ENCODE measurements around the gene TMED3. TPM values are rescaled to one million over a fixed set of nuclear protein-coding genes. Genes with fewer than 3 reads are reported as not detected.

TMED3 gene
- total RNA-seq (2014; rRNA removed) (164 and 178 TPM in 2 replicates), Bru-seq, nascent RNA (percentile 59 among the genes with signal in this experiment), BruChase-seq, experiment 1, labeled RNA remaining after a 6-hour chase (percentile 63 among the genes with signal in this experiment), BruChase-seq, experiment 2, labeled RNA remaining after a 2-hour chase (percentile 69 among the genes with signal in this experiment)
- long read RNA-seq, transcript TMED3-201 (3 exons, 1,475 nt), result major isoform, 160 of 186 reads
- long read RNA-seq, transcript TMED3-204 (4 exons, 1,483 nt), result minor isoform, 5 of 186 reads
- long read RNA-seq, partial matches to known transcripts, result 13 of 186 reads
- long read RNA-seq, other reads (novel, unspliced or antisense), result 8 of 186 reads

- H3K4me2 ChIP-seq (ENCODE audit: low read length), result peak within 1 kb of the TSS; percentile 98
- BruUV-seq (replicated peaks), result TSS peak; percentile 29
Observed at GRCh38 chr15:79310985-79311900, at the start of gene TMED3. TSS of gene TMED3 (plus strand) at chr15:79311112. CDS start at chr15:79311250, 138 bp downstream.

GRCh38 chr15:79261836-79262235 lies 49.1 kb upstream of the TMED3 start:
- no peaks in the 10 kb centered on the region for H3K9me3 ChIP-seq (ENCODE audit: low read length)
- H3K27me3 ChIP-seq (ENCODE audit: low read length), result peaks cover 37% of the 10 kb centered on the region
- CTCF ChIA-PET, result no interaction called here
- no peaks in the 10 kb centered on the region for H3K9me2 ChIP-seq (replicated peaks; ENCODE audit: low read length)
- TF ChIP-seq EZH2phosphoT487 (IDR thresholded peaks at IDR 0.05; ENCODE audit: borderline replicate concordance, low read length), result no peak
- TF ChIP-seq EZH2 (IDR thresholded peaks at IDR 0.05; ENCODE audit: low read length, unreplicated experiment), result no peak
- TF ChIP-seq, protein P1, sequence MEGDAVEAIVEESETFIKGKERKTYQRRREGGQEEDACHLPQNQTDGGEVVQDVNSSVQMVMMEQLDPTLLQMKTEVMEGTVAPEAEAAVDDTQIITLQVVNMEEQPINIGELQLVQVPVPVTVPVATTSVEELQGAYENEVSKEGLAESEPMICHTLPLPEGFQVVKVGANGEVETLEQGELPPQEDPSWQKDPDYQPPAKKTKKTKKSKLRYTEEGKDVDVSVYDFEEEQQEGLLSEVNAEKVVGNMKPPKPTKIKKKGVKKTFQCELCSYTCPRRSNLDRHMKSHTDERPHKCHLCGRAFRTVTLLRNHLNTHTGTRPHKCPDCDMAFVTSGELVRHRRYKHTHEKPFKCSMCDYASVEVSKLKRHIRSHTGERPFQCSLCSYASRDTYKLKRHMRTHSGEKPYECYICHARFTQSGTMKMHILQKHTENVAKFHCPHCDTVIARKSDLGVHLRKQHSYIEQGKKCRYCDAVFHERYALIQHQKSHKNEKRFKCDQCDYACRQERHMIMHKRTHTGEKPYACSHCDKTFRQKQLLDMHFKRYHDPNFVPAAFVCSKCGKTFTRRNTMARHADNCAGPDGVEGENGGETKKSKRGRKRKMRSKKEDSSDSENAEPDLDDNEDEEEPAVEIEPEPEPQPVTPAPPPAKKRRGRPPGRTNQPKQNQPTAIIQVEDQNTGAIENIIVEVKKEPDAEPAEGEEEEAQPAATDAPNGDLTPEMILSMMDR (conservative IDR thresholded peaks at IDR 0.05; ENCODE audit: low read depth, low read length), result no peak
- no peak overlapping the region for H3K27ac ChIP-seq (ENCODE audit: low read length)
- H3K4me1 ChIP-seq (ENCODE audit: insufficient read depth, low read length), result no peaks in the 10 kb centered on the region
- H2AFZ ChIP-seq (ENCODE audit: low read length), result no peak overlapping the region
- BruUV-seq (replicated peaks), result no TSS peak
- H3K9ac ChIP-seq (ENCODE audit: low read length), result no peak overlapping the region
- H3K36me3 ChIP-seq (ENCODE audit: low read depth, low read length), result no peaks in the 10 kb centered on the region
- DNase-seq (no peak), ATAC-seq (no peak)
- H3K4me3 ChIP-seq (ENCODE audit: low read length), result no peak overlapping the region
- H3F3A ChIP-seq (ENCODE audit: low read length, unreplicated experiment), result no peaks in the 10 kb centered on the region
- H3K79me2 ChIP-seq (ENCODE audit: low read length), result no peaks in the 10 kb centered on the region
- POLR2A ChIA-PET (ENCODE audit: unreplicated experiment), result no interaction called here
- no peak overlapping the region for H3K4me2 ChIP-seq (ENCODE audit: low read length)
- intact Hi-C loops (cut with micrococcal nuclease), result no loop called here
- no peaks in the 10 kb centered on the region for H4K20me1 ChIP-seq (ENCODE audit: low read length)

More at GRCh38 chr15:79310985-79311900, at the start of gene TMED3:
- H3K9me2 ChIP-seq (replicated peaks; ENCODE audit: low read length), result no peaks in the 10 kb centered on the region
- POLR2A ChIA-PET (ENCODE audit: unreplicated experiment), result no interaction called here
- peak within 1 kb of the TSS; percentile 97 for H2AFZ ChIP-seq (ENCODE audit: low read length)
- peak within 1 kb of the TSS; percentile 48 for H3K27ac ChIP-seq (ENCODE audit: low read length)
- peak within 1 kb of the TSS; percentile 99 for H3K4me3 ChIP-seq (ENCODE audit: low read length)
- H3K4me1 ChIP-seq (ENCODE audit: insufficient read depth, low read length), result peaks cover 47% of the 10 kb centered on the region
- CTCF ChIA-PET, result interaction anchor here (0.7 kb wide), 1 partner anchor 925 kb away, joined by 5 read pairs; no protein-coding TSS in a partner anchor
- peak within 1 kb of the TSS; percentile 95 for H3K9ac ChIP-seq (ENCODE audit: low read length)
- peaks cover 45% of the 10 kb centered on the region for H3K79me2 ChIP-seq (ENCODE audit: low read length)
- peaks cover 24% of the 10 kb centered on the region for H3K36me3 ChIP-seq (ENCODE audit: low read depth, low read length)
- DNase-seq (peak; percentile 82), ATAC-seq (peak; percentile 91)
- peaks cover 5% of the 10 kb centered on the region; the same call in 1 of the 2 replicates for H4K20me1 ChIP-seq (ENCODE audit: low read length)
- H3K27me3 ChIP-seq (ENCODE audit: low read length), result peaks cover 20% of the 10 kb centered on the region
- no peaks in the 10 kb centered on the region for H3K9me3 ChIP-seq (ENCODE audit: low read length)
- intact Hi-C loops (cut with micrococcal nuclease), result no loop called here
- TF ChIP-seq EZH2phosphoT487 (IDR thresholded peaks at IDR 0.05; ENCODE audit: borderline replicate concordance, low read length) (no peak), EZH2 (IDR thresholded peaks at IDR 0.05; ENCODE audit: low read length, unreplicated experiment) (no peak)
- TF ChIP-seq, protein P1 (conservative IDR thresholded peaks at IDR 0.05; ENCODE audit: low read depth, low read length), result 0 out of 2 replicates have a peak, but pooled peaks have one; percentile 19
- no peaks in the 10 kb centered on the region for H3F3A ChIP-seq (ENCODE audit: low read length, unreplicated experiment)
